HepG2 (cell line): ENCODE measurements around the gene PRR22. TPM values are rescaled to one million over a fixed set of nuclear protein-coding genes. Genes with fewer than 3 reads are reported as not detected.

Experiments
- FOSL2 ChIP-seq: sonication (generic); formaldehyde crosslinking; IDR thresholded peaks from 2 replicates; pipeline ENCODE4 v1.4.0; 2020; ENCODE audit warnings: missing genetic modification reagents
- polyA plus RNA-seq, 8 experiments: library from polyadenylated mRNA; depleted of rRNA in 3 of 8; stranded (reverse) in 7 of 8; unstranded in 1 of 8; fragments of >200 nt; fragmentation: Illumina TruSeq in 4 of 8; extraction: Trizol in 4 of 8; gene quantifications; 2 replicates each; pipeline versions ENCODE4 v1.2.1 to v1.2.3, GENCODE V29; 2011 to 2016; ENCODE audit warnings: low read depth in 4 of 8, missing spikeins in 1 of 8, mixed read lengths in 1 of 8; ENCODE audit not compliant: insufficient read depth in 1 of 8
- total RNA-seq, 5 experiments: library from RNA; depleted of rRNA; stranded (reverse); fragments of >200 nt; fragmentation: Illumina TruSeq; extraction: Trizol; gene quantifications; 2 replicates each; pipeline ENCODE4 v1.2.3, GENCODE V29; 2016; ENCODE audit warnings: low read depth in 1 of 5
- TF ChIP-seq, protein P1 (sequence below), 2 experiments: fragments of 450-650 bp in 1 of 2; sonication (generic) in 1 of 2; formaldehyde crosslinking in 1 of 2; IDR thresholded peaks; 2 replicates each; pipeline versions ENCODE4 v1.6.1 to v1.8.0; 2016 to 2022; ENCODE audit warnings: antibody characterized with exemption in 1 of 2, mild to moderate bottlenecking in 1 of 2, missing genetic modification reagents in 1 of 2

PRR22 gene
- total and polyA plus RNA-seq, 2 of the 13 experiments (the other 11 are each of a cell fraction or from before 2014, with no cell fraction given), result 0.84 to 2.3 TPM

- TF ChIP-seq, protein P1, sequence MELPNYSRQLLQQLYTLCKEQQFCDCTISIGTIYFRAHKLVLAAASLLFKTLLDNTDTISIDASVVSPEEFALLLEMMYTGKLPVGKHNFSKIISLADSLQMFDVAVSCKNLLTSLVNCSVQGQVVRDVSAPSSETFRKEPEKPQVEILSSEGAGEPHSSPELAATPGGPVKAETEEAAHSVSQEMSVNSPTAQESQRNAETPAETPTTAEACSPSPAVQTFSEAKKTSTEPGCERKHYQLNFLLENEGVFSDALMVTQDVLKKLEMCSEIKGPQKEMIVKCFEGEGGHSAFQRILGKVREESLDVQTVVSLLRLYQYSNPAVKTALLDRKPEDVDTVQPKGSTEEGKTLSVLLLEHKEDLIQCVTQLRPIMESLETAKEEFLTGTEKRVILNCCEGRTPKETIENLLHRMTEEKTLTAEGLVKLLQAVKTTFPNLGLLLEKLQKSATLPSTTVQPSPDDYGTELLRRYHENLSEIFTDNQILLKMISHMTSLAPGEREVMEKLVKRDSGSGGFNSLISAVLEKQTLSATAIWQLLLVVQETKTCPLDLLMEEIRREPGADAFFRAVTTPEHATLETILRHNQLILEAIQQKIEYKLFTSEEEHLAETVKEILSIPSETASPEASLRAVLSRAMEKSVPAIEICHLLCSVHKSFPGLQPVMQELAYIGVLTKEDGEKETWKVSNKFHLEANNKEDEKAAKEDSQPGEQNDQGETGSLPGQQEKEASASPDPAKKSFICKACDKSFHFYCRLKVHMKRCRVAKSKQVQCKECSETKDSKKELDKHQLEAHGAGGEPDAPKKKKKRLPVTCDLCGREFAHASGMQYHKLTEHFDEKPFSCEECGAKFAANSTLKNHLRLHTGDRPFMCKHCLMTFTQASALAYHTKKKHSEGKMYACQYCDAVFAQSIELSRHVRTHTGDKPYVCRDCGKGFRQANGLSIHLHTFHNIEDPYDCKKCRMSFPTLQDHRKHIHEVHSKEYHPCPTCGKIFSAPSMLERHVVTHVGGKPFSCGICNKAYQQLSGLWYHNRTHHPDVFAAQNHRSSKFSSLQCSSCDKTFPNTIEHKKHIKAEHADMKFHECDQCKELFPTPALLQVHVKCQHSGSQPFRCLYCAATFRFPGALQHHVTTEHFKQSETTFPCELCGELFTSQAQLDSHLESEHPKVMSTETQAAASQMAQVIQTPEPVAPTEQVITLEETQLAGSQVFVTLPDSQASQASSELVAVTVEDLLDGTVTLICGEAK (IDR thresholded peaks at IDR 0.05), result peak; percentile 21; the same call in 1 of the 2 replicates
- TF ChIP-seq, protein P1 (CRISPR knock-in tag; IDR thresholded peaks at IDR 0.05), result no peak
- TF ChIP-seq FOSL2, result peak; percentile 80
These were observed 48.1 kb upstream of the PRR22 start (continued) for GRCh38 chr19:5832527-5833216.
